Thyroid gland (tissue), 4 donors: ENCODE results near the gene PELI2. TPM values are rescaled to one million over a fixed set of nuclear protein-coding genes. Genes with fewer than 3 reads are reported as not detected.
A peak's percentile ranks its signal among the peaks of the same experiment; 100 is the strongest.

Source experiments
- DNase-seq, 2 donors: peaks; one replicate each; pipeline ENCODE4 v3.0.0-alpha.2; 2019
- H3K27ac ChIP-seq, 3 donors: fragments of 200-600 bp; sonication (generic); 1 replicate in 2 of 3; 2 replicates in 1 of 3; pipeline ENCODE4 v1.5.1; 2016 to 2019; ENCODE audit warnings: mild to moderate bottlenecking in 1 of 3, moderate library complexity in 1 of 3
- H3K27me3 ChIP-seq: fragments of 200-600 bp; sonication (generic); one replicate; pipeline ENCODE4 v1.5.1; 2019
- H3K36me3 ChIP-seq, 2 donors: fragments of 200-600 bp; sonication (generic); one replicate each; pipeline ENCODE4 v1.5.1; 2016 to 2019
- H3K4me1 ChIP-seq, 2 donors: fragments of 200-600 bp; sonication (generic); one replicate each; pipeline ENCODE4 v1.5.1; 2017 to 2019
- H3K4me3 ChIP-seq, 3 donors: fragments of 200-600 bp; sonication (generic); replicated peaks in 1 of 3; 1 replicate in 2 of 3; 2 replicates in 1 of 3; pipeline ENCODE4 v1.5.1; 2016; ENCODE audit warnings: mild to moderate bottlenecking in 1 of 3
- H3K9me3 ChIP-seq: fragments of 200-600 bp; sonication (generic); one replicate; pipeline ENCODE4 v1.5.1; 2017
- POLR2A ChIP-seq, 2 donors: fragments of 450-650 bp; IDR thresholded peaks; one replicate each; pipeline ENCODE4 v1.6.1; 2017; ENCODE audit warnings: antibody characterized with exemption in 2 of 2, mild to moderate bottlenecking in 2 of 2, moderate library complexity in 1 of 2
- WGBS, 2 donors: methylation state at CpG; one replicate each; pipeline ENCODE4 v1.1.5; 2017; 5-methylcytosine and 5-hydroxymethylcytosine counted together
- intact Hi-C: fragments of 100-400 bp; cut with DNase I; formaldehyde crosslinking; loops from one replicate; pipeline ENCODE4 v1.15.1; 2023
- total RNA-seq, 4 donors: library from RNA; depleted of rRNA; stranded (reverse); fragments of >200 nt; gene quantifications; one replicate each; pipeline ENCODE4 v1.2.3, GENCODE V29; 2016
- TF ChIP-seq, protein P1 (sequence below), 6 experiments: fragments of 200-600 bp in 3 of 6; fragments of 450-650 bp in 3 of 6; sonication (generic) in 3 of 6; IDR thresholded peaks; one replicate each; pipeline ENCODE4 v1.5.1; 2016 to 2019; ENCODE audit warnings: antibody characterized with exemption in 6 of 6, mild to moderate bottlenecking in 2 of 6, inconsistent platforms in 1 of 6, moderate library complexity in 1 of 6

The PELI2 gene
- total RNA-seq, 4 donors from 2014 or later: 10.8 to 17.6 (median 13.6) TPM

DNA sequence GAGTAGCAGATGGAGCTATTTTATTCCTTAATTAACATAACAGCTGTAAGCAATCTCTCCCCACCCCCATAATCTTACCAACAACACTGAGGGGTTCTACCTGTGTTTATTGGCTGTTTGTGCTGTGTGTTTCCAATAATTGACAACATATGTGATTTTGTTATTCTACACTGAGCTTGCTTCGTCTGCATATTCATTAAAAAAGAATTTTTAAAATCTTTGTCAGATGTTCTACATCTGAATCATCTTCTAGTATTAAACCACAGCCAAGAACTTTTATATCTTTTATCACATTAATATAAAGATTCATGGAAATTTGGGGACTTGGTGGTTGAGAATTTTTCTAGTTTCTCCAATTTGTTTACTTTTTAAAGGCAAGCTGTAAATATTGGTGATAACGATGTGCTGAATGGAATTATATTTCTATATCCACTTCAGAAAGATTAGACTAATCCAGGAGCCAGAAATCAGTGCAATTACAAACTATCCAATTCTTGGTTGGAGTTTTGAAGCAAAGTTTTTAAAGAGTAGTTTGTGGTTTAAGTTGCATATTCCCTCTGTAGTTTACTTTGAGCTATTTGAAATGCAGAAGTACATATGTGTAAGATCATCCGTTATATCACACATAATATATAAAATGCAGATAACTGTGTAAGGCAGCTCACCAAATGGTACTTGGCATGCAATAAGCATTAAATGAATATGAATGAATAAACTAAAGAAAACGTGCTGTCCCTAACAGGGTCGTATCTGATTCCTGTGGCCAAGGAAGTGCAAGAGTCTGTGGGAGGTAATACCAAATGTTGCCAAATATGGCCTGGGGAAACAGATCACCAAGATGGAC is 206.9 kb downstream of the PELI2 start:
- Histone ChIP-seq H3K9me3 (no peaks in the 10 kb centered on the region), H3K4me3 (no peak overlapping the region), H3K4me1 (no peaks in the 10 kb centered on the region), H3K27ac (no peak overlapping the region), H3K27me3 (no peaks in the 10 kb centered on the region), H3K36me3 (no peaks in the 10 kb centered on the region)
- intact Hi-C loops: no loop called here
- TF ChIP-seq, protein P1, sequence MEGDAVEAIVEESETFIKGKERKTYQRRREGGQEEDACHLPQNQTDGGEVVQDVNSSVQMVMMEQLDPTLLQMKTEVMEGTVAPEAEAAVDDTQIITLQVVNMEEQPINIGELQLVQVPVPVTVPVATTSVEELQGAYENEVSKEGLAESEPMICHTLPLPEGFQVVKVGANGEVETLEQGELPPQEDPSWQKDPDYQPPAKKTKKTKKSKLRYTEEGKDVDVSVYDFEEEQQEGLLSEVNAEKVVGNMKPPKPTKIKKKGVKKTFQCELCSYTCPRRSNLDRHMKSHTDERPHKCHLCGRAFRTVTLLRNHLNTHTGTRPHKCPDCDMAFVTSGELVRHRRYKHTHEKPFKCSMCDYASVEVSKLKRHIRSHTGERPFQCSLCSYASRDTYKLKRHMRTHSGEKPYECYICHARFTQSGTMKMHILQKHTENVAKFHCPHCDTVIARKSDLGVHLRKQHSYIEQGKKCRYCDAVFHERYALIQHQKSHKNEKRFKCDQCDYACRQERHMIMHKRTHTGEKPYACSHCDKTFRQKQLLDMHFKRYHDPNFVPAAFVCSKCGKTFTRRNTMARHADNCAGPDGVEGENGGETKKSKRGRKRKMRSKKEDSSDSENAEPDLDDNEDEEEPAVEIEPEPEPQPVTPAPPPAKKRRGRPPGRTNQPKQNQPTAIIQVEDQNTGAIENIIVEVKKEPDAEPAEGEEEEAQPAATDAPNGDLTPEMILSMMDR (IDR thresholded peaks at IDR 0.05): no peak
- TF ChIP-seq POLR2A (IDR thresholded peaks at IDR 0.05): no peak
- WGBS, 2 donors: 86 to 88% methylated on average over 5 of the region's 5 CpGs
- no peak for DNase-seq

DNA sequence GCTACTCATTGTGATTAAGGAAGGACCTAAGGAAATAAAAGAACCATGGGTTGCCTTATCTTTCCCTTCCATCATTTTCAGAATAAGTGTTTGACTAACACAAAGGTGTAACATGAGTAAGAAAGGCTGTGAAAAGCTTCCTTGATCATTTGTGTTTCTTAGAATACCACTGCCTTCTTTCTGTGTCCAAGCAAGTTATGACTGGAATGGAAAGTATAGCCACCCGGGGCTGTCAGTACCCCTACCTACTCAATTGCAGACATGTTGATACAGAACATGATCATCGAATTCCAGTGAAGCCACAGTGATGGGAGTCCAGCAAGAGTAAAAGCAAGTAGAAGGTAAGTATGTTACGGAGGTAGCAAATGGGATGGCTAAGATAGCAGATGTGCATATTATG is 209.8 kb downstream of the PELI2 start:
- TF ChIP-seq POLR2A (IDR thresholded peaks at IDR 0.05): no peak
- TF ChIP-seq, protein P1 (IDR thresholded peaks at IDR 0.05): no peak
- intact Hi-C loops: no loop called here
- Histone ChIP-seq H3K27me3 (no peaks in the 10 kb centered on the region), H3K4me1 (peaks cover 0 to under 1% of the 10 kb centered on the region in 2 donors), H3K27ac (no peak overlapping the region), H3K9me3 (no peaks in the 10 kb centered on the region), H3K4me3 (no peak overlapping the region), H3K36me3 (no peaks in the 10 kb centered on the region)
- WGBS, 2 donors: 83 to 88% methylated on average over 3 of the region's 3 CpGs
- no peak for DNase-seq

DNA sequence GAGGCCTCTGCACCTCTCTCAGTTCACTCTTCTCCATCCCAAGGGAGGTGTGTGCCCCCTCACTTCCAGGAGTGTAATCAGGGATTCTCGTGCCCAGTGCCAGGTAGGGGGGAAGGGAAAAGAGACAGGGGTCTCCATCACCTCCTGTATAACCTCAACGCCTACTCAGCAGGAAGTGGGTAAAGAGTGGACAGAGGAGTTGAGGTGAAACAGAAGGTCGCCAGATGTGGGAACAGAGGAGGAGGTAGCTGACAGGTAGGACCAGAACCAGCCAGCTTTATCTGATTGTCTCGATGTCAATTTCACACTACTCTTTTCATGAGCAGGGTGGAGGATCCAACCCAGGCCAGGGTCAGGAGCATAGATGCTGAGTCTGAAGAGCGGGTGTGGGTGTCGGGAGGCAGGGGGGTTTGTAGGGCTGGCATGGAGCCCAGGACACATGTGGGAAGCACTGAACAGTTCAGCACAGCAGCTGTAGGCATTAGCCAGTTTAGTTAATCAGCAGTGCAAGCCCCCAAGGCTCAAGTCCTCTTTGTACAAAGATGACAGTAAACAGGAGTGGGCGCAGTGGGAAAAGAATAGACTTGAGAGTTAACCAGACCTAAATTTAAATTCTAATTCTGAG is 213.5 kb downstream of the PELI2 start:
- Histone ChIP-seq H3K27ac (no peak overlapping the region), H3K27me3 (no peaks in the 10 kb centered on the region), H3K36me3 (no peaks in the 10 kb centered on the region), H3K9me3 (no peaks in the 10 kb centered on the region), H3K4me3 (no peak overlapping the region), H3K4me1 (peaks cover 0 to 5% of the 10 kb centered on the region in 2 donors)
- no peak for DNase-seq
- intact Hi-C loops: no loop called here
- TF ChIP-seq POLR2A (IDR thresholded peaks at IDR 0.05): no peak
- TF ChIP-seq, protein P1 (IDR thresholded peaks at IDR 0.05): no peak
- WGBS, 2 donors: 80 to 88% methylated on average over 7 of the region's 7 CpGs

DNA sequence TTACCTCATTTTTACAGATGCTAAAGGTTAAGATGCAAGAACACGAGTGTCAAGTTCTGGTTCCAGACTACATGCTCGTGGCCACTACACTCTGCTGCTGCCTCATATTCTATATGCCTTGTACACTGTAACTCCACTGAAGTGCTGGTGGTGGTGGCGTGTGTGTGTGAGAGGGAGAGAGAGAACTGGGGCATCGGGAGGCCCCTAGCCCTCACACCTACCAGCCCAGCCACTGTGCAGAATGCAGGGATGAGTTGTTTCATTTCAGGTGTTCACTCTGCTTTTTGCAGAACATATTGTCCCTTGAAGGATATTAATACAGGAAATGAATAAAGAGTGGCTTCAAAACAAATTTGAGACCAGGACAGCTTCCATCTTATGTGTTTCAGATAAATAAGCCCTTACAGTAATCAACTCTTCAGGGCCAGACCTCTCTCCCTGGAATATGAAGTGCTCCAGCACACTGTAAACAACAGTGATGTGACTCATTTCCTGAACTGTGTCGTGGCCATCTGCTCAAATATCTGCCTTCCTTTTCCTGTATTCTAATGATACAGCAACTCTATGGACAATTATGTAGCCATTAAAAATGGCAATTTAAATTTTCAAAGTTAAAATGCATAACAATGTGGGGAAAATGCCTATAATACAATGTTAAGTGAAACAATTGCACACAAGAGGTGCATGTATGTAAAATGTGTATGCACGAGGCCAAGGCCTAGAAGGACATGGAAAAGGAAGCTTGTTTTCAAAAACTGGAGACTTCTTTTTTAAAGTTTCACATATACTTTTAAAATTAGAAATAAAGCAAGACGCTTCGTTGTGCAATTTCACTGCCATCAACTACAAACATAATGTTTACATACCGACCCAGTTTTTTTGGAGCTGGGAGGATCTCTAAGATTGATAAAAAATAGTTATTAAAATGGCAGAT is 215.4 kb downstream of the PELI2 start:
- no peak overlapping the region for H3K4me3 ChIP-seq
- H3K36me3 ChIP-seq: no peaks in the 10 kb centered on the region
- H3K27ac ChIP-seq: peak overlapping the region in 1 of 3 donors; percentile 51
- intact Hi-C loops: no loop called here
- WGBS, 2 donors: 78 to 79% methylated on average over 9 of the region's 9 CpGs
- no peaks in the 10 kb centered on the region for H3K27me3 ChIP-seq
- peaks cover 0 to 5% of the 10 kb centered on the region in 2 donors for H3K4me1 ChIP-seq
- TF ChIP-seq, protein P1 (IDR thresholded peaks at IDR 0.05): no peak
- TF ChIP-seq POLR2A (IDR thresholded peaks at IDR 0.05): no peak
- no peak for DNase-seq
- H3K9me3 ChIP-seq: no peaks in the 10 kb centered on the region
